Transverse colon (tissue), 4 donors: ENCODE measurements around the gene LRRC17. TPM values are rescaled to one million over a fixed set of nuclear protein-coding genes. Genes with fewer than 3 reads are reported as not detected.
A peak's percentile ranks its signal among the peaks of the same experiment; 100 is the strongest.

Experiments used
- DNase-seq: peaks from one replicate; pipeline ENCODE4 v3.0.0-alpha.2; 2019
- H3K27ac ChIP-seq, 4 donors: fragments of 200-600 bp; sonication (generic); 2 replicates each; pipeline ENCODE4 v1.5.1; 2016 to 2018; ENCODE audit warnings: inconsistent platforms in 4 of 4
- H3K27me3 ChIP-seq: fragments of 200-600 bp; sonication (generic); 2 replicates; pipeline ENCODE4 v1.5.1; 2017; ENCODE audit warnings: inconsistent platforms
- H3K36me3 ChIP-seq, 4 donors: fragments of 200-600 bp; sonication (generic); 2 replicates each; pipeline ENCODE4 v1.5.1; 2017 to 2019; ENCODE audit warnings: inconsistent platforms in 4 of 4
- H3K4me1 ChIP-seq, 4 donors: fragments of 200-600 bp; sonication (generic); 2 replicates each; pipeline ENCODE4 v1.5.1; 2017 to 2020; ENCODE audit warnings: inconsistent platforms in 4 of 4
- H3K4me3 ChIP-seq, 4 donors: fragments of 200-600 bp; sonication (generic); 1 replicate in 1 of 4; 2 replicates in 3 of 4; pipeline versions ENCODE4 v1.5.1 to v1.6.1; 2017 to 2019; ENCODE audit warnings: inconsistent platforms in 4 of 4
- H3K9me3 ChIP-seq, 2 donors: fragments of 200-600 bp; sonication (generic); 2 replicates each; pipeline ENCODE4 v1.5.1; 2017 to 2019; ENCODE audit warnings: inconsistent platforms in 2 of 2
- EP300 ChIP-seq: sonication (generic); formaldehyde crosslinking; IDR thresholded peaks from one replicate; pipeline ENCODE4 v1.6.1; 2017; ENCODE audit warnings: antibody characterized with exemption, low read depth
- POLR2A ChIP-seq: fragments of 450-650 bp; IDR thresholded peaks from one replicate; pipeline ENCODE4 v1.6.1; 2016; ENCODE audit warnings: antibody characterized with exemption, mild to moderate bottlenecking, moderate library complexity
- POLR2AphosphoS5 ChIP-seq, 3 donors: sonication (generic); formaldehyde crosslinking; IDR thresholded peaks; one replicate each; pipeline ENCODE4 v1.6.1; 2016; ENCODE audit warnings: antibody characterized with exemption in 3 of 3
- whole genome bisulfite sequencing, 2 donors: methylation state at CpG; one replicate each; pipeline ENCODE4 v1.1.5; 2018; ENCODE audit warnings: low coverage in 1 of 2; 5-methylcytosine and 5-hydroxymethylcytosine counted together
- in situ Hi-C, 4 donors: fragments of 200-750 bp; cut with MboI; loops; one replicate each; pipeline versions ENCODE4 v1.15.0 to v1.15.1; 2017; ENCODE audit warnings: low sequenced_read_pairs in 3 of 4, low pct_ligation_motif_present in 1 of 4, low pct_unique_long_range_greater_than_20kb in 1 of 4
- intact Hi-C: fragments of 100-400 bp; cut with DNase I; formaldehyde crosslinking; loops from one replicate; pipeline ENCODE4 v1.15.1; 2023; ENCODE audit warnings: low total_unique reads
- total RNA-seq, 4 donors: library from RNA; depleted of rRNA; stranded (reverse); fragments of >200 nt; gene quantifications; one replicate each; pipeline ENCODE4 v1.1.0, GENCODE V29; 2016
- TF ChIP-seq, protein P1 (sequence below), 5 experiments: fragments of 200-600 bp in 3 of 5; fragments of 450-650 bp in 2 of 5; sonication (generic) in 3 of 5; IDR thresholded peaks; 1 replicate in 2 of 5; 2 replicates in 3 of 5; pipeline ENCODE4 v1.5.1; 2016 to 2017; ENCODE audit warnings: antibody characterized with exemption in 5 of 5, inconsistent platforms in 3 of 5, mild to moderate bottlenecking in 2 of 5, moderate library complexity in 1 of 5

LRRC17 gene
- total RNA-seq, 4 donors from 2014 or later: 1.4 to 5.8 (median 2.2) TPM; not detected in 1

DNA sequence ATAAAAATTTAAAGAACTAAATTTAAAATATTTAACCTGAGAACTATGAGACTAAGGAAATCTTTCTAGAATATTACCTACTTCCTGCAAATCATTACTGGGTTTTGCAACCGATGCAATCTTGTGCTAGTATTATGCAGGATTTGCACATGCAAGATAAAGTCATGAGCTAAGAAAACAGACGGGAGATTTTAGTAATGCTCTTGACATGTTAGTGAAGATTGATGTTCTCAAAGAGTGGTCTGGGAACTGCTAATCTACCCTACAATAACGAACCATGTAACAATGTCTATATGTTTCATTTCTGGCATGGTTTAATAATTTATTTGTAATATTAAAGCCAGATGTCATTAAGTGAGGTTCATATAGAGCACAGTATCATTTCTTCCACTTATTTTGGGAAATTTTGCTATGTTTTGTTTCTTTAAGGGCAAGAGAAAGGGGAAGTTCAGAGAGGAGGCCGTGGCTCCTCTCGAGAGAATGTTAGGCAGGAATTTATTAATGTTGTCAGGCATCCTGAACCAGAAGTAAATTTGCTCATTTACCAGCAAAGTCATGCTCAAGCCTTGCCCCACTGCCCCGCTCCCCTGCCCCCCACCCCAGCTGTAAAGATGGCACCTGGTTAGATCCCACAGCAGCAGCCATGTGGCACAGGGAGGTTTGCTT, 22.8 kb downstream of the LRRC17 start:
- Histone ChIP-seq H3K27ac (no peak overlapping the region), H3K9me3 (no peaks in the 10 kb centered on the region), H3K27me3 (no peaks in the 10 kb centered on the region), H3K4me3 (no peak overlapping the region), H3K4me1 (no peaks in the 10 kb centered on the region), H3K36me3 (no peaks in the 10 kb centered on the region)
- in situ Hi-C loops: no loop called here
- 59 to 63% methylated on average over 5 to 6 of the region's 6 CpGs for WGBS, 2 donors
- no peak for DNase-seq
- TF ChIP-seq, protein P1, sequence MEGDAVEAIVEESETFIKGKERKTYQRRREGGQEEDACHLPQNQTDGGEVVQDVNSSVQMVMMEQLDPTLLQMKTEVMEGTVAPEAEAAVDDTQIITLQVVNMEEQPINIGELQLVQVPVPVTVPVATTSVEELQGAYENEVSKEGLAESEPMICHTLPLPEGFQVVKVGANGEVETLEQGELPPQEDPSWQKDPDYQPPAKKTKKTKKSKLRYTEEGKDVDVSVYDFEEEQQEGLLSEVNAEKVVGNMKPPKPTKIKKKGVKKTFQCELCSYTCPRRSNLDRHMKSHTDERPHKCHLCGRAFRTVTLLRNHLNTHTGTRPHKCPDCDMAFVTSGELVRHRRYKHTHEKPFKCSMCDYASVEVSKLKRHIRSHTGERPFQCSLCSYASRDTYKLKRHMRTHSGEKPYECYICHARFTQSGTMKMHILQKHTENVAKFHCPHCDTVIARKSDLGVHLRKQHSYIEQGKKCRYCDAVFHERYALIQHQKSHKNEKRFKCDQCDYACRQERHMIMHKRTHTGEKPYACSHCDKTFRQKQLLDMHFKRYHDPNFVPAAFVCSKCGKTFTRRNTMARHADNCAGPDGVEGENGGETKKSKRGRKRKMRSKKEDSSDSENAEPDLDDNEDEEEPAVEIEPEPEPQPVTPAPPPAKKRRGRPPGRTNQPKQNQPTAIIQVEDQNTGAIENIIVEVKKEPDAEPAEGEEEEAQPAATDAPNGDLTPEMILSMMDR (IDR thresholded peaks at IDR 0.05): no peak
- TF ChIP-seq POLR2A (no peak), EP300 (no peak), POLR2AphosphoS5 (IDR thresholded peaks at IDR 0.05) (no peak)
- intact Hi-C loops: no loop called here

DNA sequence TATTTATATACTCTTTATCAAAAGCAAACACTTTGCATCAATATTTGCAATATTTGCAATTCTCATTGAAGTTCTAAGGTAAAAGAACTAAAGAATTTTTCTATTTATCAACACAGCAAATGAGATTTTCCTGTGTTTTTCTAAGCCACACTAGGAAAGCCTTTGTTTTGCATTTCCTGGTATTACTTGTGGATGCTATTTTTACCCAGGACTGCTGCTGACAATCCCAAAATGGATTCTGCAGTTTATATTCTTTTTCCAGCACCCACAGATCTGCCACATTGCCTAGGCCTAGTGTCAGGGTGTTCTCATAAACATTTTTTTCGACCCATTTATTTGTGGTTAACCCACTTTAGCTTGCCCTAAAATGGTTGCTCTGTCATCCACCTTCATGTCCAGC, 25.9 kb downstream of the LRRC17 start:
- no peaks in the 10 kb centered on the region for H3K27me3 ChIP-seq
- WGBS, 2 donors: 67 to 71% methylated on average over 1 of the region's 1 CpG
- peak overlapping the region in 1 of 4 donors; percentile 20 for H3K27ac ChIP-seq
- DNase-seq: no peak
- H3K9me3 ChIP-seq: no peaks in the 10 kb centered on the region
- no peak overlapping the region for H3K4me3 ChIP-seq
- H3K4me1 ChIP-seq: no peaks in the 10 kb centered on the region
- no peaks in the 10 kb centered on the region for H3K36me3 ChIP-seq
- in situ Hi-C loops: no loop called here
- TF ChIP-seq POLR2A: no peak
- TF ChIP-seq EP300: no peak
- TF ChIP-seq, protein P1 (IDR thresholded peaks at IDR 0.05): no peak
- TF ChIP-seq POLR2AphosphoS5 (IDR thresholded peaks at IDR 0.05): no peak
- intact Hi-C loops: no loop called here

DNA sequence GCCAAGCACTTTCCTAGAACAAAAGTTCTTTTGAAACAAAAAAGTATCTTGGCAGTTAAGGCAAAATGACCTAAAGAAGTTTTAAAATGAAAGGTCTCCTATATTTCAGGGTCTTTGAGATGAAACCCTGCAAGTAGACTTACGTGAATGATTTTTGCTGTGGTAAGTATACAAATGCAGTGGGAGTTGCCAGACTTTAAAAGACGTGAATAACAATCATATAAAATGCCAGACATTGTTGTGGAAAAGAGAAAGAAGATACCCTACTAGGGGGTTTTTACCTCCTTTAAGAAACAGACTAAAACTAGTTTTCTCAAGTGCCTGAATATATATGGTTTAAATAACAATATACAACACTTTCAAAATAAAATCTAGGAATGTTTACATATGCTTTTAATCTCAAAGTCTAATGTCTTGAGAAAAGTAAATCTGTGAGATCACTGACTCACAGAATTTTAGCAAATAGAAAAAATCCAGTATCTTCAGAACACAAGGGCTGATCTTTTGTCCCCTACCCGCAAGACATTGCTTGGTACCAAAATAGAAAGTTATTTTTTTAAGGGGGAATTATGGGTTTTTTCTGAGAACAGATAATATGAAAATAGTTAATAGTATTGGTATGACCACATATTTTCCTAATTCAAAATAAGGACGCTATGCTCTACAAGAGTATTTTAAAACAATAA, 29.5 kb downstream of the LRRC17 start:
- no peak for DNase-seq
- Histone ChIP-seq H3K4me3 (no peak overlapping the region), H3K9me3 (no peaks in the 10 kb centered on the region), H3K4me1 (no peaks in the 10 kb centered on the region), H3K27me3 (no peaks in the 10 kb centered on the region), H3K27ac (no peak overlapping the region), H3K36me3 (no peaks in the 10 kb centered on the region)
- 69 to 74% methylated on average over 4 of the region's 4 CpGs for WGBS, 2 donors
- in situ Hi-C loops (no loop called here), intact Hi-C loops (no loop called here)
- TF ChIP-seq POLR2AphosphoS5 (IDR thresholded peaks at IDR 0.05): no peak
- TF ChIP-seq POLR2A: no peak
- TF ChIP-seq, protein P1 (IDR thresholded peaks at IDR 0.05): no peak
- no peak for TF ChIP-seq EP300

DNA sequence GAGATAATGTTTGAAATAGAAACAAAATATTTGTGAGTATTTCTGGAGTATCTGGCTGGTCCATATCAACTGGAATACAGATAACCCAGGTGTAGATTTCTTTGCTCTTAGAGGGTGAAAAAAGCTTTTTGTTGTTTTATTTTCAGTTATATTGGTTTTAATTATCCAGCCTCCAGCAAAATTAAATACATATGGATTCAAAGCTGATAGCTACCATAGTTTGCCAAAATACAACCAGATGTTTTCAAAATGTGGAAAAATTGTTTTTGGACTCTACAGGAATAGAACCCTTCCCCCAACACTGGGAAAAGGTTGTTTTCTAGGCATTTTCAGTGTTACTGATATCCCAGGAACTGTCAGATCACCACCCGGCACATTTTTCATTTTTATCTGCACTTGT, 30.1 kb downstream of the LRRC17 start:
- TF ChIP-seq POLR2AphosphoS5 (IDR thresholded peaks at IDR 0.05) (no peak), EP300 (no peak), POLR2A (no peak)
- TF ChIP-seq, protein P1 (IDR thresholded peaks at IDR 0.05): no peak
- Histone ChIP-seq H3K4me1 (no peaks in the 10 kb centered on the region), H3K27me3 (no peaks in the 10 kb centered on the region), H3K36me3 (no peaks in the 10 kb centered on the region), H3K4me3 (no peak overlapping the region), H3K27ac (no peak overlapping the region), H3K9me3 (no peaks in the 10 kb centered on the region)
- no peak for DNase-seq
- in situ Hi-C loops: no loop called here
- intact Hi-C loops: no loop called here
- 91 to 100% methylated on average over 1 of the region's 1 CpG for WGBS, 2 donors
